HG03095 (cell line): ENCODE data around the gene L3MBTL1.
A peak's percentile ranks its signal among the peaks of the same experiment; 100 is the strongest.
"Not testable (repeated sequence)": the region's sequence is repeated elsewhere in the genome, so short reads cannot be mapped to it uniquely, and the experiment has no call there.

Experiments used
- ATAC-seq: cut with Tn5 transposase; IDR thresholded peaks from one replicate; pipeline ENCODE4 v1.9.1; 2021; ENCODE audit warnings: moderate library complexity; ENCODE audit not compliant: unreplicated experiment

Gene L3MBTL1

DNA sequence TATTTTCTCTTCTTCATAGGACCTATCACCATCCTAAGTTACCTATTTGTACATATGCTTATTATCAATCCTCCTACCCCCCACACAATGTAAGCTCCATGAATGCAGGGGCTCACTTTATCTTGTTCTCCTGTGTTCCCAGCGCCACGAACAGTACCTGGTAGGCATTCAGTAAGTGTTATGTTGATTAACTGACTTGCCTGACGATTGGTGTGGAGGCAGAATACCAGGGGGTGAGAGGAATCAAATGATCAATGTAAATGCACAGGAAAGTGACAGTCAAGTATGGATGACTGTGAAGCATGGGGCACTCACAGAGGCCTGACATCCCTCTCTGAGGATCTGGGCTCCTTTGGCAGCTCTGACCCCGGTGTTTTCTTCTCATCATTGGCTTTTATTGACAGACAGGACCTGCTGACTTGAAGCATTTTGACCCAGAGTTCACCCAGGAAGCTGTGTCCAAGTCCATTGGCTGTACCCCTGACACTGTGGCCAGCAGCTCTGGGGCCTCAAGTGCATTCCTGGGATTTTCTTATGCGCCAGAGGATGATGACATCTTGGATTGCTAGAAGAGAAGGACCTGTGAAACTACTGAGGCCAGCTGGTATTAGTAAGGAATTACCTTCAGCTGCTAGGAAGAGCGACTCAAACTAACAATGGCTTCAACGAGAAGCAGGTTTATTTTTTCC lies 77.1 kb downstream of the L3MBTL1 start:
- no peak for ATAC-seq

DNA sequence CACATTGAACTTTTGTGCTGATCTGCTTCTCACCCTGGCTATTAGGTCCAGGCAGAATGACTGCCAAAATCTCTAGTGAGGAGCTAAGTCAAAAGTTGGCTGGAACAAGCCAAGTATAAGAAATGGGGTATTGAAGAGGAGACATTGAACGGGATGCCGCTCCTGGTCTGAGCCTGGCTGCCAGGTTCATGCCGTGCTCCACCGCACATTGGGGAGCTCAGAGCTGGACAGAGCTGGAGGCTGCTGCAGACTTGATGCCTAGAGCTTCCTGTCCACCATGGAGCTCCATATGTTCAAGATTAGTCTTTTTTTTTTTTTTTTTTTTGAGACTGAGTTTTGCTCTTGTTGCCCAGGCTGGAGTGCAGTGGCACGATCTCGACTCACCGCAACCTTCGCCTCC lies 79.1 kb downstream of the L3MBTL1 start:
- no peak for ATAC-seq

DNA sequence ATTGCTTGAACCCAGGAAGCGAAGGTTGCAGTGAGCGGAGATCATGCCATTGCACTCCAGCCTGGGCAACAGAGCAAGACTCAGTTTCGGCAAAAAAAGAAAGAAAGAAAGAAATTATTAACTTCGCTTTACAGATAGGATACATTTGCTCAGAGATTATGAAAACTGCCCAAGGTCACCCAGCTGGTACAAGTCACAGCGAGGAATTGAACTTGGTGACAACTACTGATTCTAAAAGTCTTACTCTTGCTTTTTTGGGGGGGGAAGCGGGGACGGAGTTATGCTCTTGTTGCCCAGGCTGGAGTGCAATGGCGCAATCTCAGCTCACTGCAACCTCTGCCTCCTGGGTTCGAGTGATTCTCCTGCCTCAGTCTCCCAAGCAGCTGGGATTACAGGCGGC lies 81.0 kb downstream of the L3MBTL1 start:
- ATAC-seq, result not testable (repeated sequence)

DNA sequence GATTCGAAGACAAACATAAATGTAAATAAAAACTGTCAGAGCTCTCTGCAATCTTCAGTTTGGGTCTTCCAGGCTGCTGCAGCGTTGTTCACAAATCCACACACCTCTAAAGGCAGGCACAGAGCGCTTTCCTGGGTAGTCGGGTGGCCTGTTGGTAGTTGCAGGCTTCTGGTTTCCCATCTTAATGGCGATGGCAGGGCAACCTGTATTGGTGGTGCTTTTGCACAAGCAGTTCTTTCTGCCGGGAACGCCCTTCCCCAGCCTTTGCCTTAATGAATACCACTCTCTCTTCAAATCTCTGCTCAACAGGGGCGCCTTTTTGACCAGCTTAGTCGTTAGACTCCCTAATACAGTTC lies 82.5 kb downstream of the L3MBTL1 start:
- ATAC-seq, result no peak

DNA sequence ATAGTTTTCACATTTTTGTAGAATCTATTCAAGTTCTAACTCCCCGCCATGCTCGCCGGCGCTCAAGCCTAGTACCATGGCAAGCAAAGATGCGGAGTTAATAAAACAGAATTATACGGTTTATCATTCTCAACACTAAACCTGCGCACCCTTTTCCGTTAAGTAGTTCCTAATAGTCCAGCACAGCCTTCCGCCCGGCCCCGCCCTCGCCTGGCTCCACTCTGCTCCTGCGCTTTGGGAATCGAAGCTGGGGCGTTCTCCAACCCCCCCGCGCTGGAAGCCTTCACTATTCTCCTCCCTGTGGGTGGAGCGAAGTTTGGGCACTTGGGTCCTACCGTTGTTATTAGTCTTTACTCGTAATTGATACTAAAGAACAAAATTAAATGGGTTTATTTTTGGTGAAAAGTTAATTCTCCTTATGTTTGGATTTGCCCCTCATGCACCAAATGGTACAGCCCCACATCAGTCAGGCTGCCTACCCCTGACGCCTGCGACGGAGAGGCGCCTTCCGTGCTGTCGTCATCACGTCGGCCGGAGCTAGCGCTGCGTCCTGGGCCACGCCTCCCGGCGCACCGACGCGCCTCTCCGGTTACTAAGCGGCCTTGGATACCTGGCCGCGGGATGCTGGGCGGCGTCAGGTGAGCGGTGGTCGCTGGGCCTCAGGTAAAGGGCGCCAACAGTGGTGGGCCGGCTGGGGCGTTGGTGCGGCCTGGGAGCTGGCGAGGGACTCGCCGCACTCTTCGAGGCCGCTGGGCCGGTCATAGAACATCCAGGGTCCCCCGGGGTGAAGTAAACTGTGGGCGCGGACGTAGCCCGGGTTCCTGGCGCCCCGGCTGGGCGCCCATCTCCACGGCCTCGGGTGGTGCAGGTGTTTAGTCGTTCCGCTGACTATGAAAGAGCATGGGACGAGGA lies 83.2 kb downstream of the L3MBTL1 start, which contains the start of gene IFT52:
Gene IFT52, plus strand, starts transcription at position 546 of the 912 bp plus-strand sequence. CDS start 3,762 bp downstream, outside the sequence.
- ATAC-seq, result peak; percentile 98
